Suppressor macrophage (primary cell): ENCODE data around the gene CDCA3.
A peak's percentile ranks its signal among the peaks of the same experiment; 100 is the strongest.

Source experiments
- DNase-seq, 4 experiments: peaks; one replicate each; pipeline ENCODE4 v3.0.0-alpha.2; 2020 to 2022

The CDCA3 gene

DNA sequence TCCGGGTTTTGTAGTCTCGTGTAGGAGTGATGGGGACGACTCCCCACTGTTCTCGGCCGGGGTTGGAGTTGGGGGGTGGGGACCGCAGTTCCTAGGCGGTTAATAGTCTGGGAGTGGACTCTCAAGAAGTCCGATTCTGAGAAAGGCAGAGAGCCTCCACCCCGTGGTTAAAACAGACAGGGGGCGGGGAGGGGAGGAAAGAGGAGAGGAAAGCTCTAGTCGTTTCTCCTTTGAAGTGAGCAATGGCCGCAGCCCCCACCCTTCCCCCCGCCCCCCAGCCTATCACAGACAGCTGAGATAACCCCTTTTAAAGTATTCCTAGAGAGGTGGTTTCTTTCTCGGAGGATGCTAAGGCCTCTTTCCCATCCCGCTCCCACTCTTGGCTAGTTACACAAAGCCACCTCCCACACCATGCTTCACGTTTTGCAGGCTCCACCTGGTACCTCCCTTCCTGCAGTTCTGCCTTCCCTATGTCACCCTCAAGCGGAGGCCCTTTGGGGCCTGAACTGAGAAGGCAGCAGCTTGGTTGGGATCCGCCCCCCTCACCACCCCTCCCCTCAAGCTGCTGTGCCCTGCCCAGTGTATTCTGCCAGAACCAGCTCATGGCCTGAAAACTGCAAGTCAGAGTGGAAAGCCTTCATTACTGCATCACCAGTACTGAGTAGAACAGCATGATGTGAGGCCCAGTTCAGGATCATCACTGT is 1.7 kb upstream of the CDCA3 start:
- peak in 1 of 4 experiments; percentile 16 for DNase-seq

DNA sequence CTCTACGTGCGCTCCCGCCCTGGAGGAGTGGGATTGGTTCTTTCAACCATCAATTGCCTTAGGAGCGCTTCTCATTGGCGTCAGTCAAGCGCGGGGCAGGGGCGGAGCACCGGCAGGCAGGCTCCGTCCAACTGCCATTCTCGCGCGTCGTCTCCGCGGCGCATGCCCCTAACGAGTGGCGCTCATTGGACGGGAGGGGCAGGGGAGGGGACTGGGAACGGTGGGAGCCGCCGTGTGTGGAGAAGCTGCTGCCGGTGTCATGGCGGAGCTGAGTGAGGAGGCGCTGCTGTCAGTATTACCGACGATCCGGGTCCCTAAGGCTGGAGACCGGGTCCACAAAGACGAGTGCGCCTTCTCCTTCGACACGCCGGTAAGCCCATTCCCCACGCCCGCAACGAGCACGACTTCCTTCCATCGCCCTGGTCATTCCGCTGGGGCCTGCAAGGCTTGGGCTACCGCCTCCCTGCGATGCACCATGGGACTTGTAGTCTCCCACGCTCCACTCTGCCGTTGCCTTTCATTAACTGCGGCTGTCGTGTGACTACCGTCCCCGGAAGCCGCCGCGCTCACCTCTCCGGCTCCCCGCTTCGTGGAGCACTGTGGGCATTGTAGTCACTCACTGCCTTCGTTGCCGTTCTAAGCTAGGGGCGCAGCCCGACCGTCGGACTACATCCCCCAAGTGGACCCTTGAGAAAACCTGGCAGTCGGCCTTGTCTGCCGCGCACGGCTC is 1.0 kb upstream of the CDCA3 start, which contains the start of gene USP5:
TSS of gene USP5 (plus strand) at position 230 of the 730 bp plus-strand sequence. CDS start at position 260, 30 bp downstream.
- peak; percentile 99 to 100 (median 100) for DNase-seq

- no peak for DNase-seq
Measured at GRCh38 chr12:6850796-6851152, 312 bp downstream of the CDCA3 start.

DNA sequence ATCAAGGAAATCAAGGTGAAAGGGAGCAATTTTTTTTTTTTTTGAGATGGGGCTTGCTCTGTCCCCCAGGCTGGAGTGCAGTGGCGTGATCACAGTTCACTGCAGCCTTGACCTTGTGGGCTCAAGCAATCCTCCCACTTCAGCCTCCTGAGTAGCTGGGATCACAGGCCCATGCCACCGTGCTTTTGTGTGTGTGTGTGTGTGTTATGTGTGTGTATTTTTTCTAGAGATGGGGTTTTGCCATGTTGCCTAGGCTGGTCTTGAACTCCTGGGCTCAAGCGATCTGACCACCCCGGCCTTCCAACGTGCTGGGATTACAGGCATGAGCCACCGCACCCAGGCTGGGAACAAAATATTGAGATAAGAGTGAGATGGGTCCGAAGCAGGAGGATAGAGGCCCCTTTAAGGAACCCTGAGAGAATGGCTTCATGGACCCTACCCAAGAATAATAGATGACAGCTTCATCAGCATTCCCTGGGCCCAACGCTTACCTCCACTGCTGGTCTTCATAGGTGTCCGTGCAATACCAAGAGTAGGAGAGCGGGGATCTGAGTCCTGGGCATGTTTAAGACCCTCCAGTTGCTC is 1.0 kb downstream of the CDCA3 start:
- no peak for DNase-seq

DNA sequence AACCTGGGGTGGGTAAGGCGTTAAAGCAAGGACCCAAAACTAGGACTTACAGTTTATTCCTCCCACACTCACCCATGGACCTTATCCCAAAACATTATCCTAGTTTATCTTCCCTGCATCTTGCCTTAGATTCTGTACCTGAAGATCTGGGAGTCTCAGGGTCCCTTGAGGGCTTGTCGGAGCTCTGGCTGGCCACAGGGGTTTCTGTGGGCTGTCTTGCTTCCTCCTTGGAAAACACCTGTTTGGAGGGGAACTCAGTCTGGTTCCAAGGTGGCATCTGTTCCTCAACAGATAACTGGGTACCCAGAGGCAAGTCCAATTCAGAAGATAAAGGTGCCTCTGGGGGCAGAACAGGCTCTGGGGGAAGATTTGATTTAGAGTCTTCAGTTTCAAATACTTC is 1.7 kb downstream of the CDCA3 start:
- DNase-seq = no peak

DNA sequence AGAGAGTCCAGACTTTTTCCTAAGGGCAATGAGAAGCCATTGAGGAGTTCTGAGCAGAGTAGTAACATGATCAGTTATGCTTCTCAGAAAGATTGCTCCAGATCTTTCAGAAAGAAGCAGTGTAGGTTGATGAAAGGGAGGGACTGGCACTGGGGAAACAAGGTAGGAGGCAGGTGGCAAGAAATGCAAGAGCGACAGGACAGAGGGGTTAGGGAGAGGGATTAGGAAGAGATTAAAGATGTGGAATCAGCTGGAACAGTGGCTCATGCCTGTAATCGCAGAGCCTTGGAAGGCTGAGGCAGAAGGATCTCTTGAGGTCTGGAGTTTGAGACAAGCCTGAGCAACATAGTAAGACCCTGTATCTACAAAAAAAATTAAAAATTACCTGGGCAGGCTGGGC is 3.4 kb downstream of the CDCA3 start:
- no peak for DNase-seq

DNA sequence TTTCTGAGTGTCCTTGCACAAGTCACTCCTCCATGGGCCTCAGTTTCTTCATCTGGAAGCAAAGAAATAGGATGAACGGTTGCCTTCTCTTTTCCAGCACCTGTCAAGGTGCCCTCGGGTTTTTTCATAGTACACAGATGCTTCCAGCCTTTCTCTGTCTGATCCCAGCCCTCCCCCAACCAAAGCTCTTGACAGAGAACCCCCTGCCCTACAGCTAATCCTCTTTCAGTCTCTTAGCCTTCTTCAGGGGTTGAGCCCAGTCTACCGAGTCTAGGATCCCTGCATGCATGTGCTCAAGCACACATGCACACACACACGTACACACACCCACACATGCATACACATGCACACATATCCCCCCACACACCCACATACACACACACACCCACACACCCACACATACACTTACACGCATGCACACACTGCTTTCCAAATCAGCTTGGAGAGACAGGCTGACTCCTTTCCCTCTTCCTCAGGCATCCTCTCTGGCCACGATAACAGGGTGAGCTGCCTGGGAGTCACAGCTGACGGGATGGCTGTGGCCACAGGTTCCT is 4.7 kb downstream of the CDCA3 start:
- DNase-seq = peak in 3 of 4 experiments; percentile 43 to 46 (median 44)

DNA sequence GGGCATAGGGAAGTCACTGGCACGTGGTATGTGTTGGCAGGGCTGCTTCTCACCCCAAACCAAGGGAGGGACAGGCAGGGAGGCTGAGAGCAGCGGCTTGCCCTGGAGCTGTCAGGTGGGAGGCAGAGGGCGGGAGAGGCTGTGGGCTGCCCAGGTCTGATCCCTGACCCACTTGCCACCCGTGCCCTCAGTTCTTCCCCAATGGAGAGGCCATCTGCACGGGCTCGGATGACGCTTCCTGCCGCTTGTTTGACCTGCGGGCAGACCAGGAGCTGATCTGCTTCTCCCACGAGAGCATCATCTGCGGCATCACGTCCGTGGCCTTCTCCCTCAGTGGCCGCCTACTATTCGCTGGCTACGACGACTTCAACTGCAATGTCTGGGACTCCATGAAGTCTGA is 5.7 kb downstream of the CDCA3 start:
- DNase-seq = no peak

DNA sequence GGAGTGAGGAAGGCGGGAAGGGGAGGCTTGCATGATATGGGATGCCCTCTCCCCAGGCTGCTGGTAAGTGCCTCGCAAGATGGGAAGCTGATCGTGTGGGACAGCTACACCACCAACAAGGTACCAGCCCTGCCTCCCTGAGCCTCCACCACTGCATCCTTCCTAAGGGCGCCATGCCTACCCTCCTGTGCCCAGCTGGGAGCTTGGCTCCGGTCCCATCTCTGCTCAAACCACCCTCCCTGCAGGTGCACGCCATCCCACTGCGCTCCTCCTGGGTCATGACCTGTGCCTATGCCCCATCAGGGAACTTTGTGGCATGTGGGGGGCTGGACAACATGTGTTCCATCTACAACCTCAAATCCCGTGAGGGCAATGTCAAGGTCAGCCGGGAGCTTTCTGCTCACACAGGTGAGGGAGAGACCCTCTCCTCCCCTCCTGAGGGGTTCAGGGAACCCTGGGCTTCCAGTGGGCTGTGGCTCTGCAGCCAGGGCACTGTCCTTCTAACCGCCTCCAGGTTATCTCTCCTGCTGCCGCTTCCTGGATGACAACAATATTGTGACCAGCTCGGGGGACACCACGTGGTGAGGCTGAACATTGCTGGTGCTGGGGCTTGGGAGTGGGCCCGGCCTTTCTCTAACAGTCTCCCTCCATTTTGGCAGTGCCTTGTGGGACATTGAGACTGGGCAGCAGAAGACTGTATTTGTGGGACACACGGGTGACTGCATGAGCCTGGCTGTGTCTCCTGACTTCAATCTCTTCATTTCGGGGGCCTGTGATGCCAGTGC is 7.8 kb downstream of the CDCA3 start:
- DNase-seq = no peak

GRCh38 chr12:6842075-6842474 is 9.0 kb downstream of the CDCA3 start:
- no peak for DNase-seq

DNA sequence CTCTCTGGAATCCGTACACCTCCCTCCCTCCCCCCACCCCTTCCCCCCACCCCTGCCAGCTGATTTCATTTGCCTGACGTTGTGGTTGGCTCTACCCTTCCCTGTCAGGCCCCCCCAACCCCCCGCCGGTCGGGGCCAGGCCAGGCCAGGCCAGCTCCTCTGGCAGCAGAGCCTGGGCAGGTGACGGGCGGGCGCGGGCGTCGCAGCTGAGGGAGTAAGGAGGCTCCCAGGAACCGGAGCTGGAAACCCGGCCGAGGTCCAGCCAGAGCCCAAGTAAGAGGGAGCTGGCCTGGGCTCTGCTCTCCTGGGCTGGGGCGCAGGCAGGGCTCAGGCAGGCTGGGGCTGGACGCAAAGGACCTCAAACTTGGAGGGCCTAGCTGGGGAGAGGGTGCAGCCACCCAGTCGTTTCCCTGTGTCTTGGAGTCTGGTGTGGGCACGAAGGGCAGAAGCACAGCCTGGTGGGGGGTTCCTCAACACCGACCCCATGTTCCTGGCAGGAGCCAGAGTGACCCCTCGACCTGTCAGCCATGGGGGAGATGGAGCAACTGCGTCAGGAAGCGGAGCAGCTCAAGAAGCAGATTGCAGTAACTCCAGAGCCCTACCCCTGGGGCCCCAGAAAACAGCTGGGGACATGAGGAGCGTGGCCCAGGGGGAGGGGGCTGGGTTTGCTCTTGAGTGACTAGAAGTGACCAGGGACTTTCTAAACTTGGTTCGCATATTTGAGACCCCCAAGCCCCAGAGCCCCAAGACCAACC is 10.1 kb downstream of the CDCA3 start, which contains the start of gene GNB3:
TSS of gene GNB3 (plus strand) at position 165 of the 755 bp plus-strand sequence. CDS start at position 528, 363 bp downstream.
- DNase-seq = no peak

DNA sequence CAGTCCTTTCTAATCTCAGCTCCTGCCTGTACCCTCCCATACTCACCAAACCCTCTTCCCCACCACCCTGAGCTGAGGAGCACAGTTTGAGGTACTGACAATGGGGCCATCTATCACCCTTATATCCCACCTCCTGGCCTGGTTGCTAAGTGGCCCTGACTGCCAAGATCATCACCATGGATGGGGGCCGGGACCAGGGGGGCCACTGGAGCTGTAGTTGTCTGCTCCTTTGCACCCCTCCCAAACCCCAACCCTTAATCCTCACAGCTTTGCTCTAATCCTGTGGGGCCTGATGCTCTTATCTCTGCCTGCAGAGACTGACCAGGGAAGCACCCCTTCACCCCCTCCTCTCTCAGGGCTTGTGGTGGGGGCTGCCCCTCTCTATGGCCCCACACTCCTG is 10.8 kb downstream of the CDCA3 start:
- DNase-seq = no peak

DNA sequence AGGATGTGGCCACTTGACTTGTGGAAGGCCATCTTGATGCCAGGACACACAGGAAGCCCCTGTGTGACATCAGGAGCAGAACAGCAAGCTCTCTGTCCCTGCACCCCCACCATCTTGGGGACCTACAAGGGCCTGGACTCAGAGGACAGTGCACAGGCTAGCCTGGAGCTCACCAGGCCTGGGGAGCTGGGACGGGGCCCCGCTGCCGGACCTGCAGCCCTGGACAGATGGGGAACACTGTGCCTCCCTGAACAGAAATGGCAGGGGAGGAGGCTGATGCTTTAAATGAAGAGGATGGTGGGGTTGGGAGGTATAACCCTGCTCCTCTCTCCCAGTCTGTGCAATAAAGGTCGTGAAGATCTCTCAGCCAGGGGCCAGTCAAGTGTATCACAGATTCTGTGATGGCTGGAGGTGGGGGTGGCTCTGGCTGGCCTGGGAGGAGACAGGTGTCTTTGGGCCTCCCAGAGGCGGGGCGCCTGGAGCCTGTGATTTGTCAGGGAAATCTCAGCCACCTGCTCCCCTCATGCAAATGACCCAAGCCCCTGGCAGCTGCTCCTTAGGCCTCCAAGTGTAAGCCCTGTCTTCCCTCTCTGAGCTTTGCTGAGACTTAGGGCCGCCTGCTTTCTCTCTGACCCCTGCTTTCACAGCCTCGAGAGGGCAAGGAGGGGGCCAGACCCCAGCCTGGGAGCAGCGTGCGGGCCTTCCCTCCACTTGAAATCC is 11.4 kb downstream of the CDCA3 start:
- DNase-seq = no peak

- no peak for DNase-seq
Measured at GRCh38 chr12:6838854-6839253, 12.2 kb downstream of the CDCA3 start.

- DNase-seq = no peak
Measured at GRCh38 chr12:6837370-6838060, 13.6 kb downstream of the CDCA3 start.

- DNase-seq = no peak
Measured at GRCh38 chr12:6836851-6837250, 14.2 kb downstream of the CDCA3 start.

GRCh38 chr12:6834873-6835272 is 16.2 kb downstream of the CDCA3 start:
- no peak for DNase-seq

DNA sequence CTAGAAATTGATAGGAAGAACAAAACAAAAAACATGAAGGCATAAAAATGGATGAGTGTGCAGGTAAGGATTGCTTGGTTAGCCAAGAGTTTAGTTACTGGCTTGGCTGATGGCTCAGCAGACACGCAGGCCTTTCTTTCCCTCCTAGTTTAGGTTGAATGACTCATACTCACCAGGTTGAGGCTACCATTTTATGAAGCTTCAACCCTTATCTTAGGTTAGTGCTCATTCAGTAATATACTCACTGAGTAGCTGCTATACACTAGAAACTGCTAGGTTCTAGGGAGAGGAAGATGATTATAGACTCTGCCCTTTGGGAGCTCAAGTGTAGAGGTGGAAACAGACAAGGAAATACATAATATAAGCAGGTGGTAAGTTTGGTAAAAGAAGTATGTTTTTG is 16.8 kb downstream of the CDCA3 start:
- DNase-seq = no peak

- DNase-seq = no peak
Measured at GRCh38 chr12:6833189-6833890, 17.7 kb downstream of the CDCA3 start.

GRCh38 chr12:6832125-6832524 is 19.0 kb downstream of the CDCA3 start:
- DNase-seq = no peak
